Activated CD4-positive, alpha-beta T cell treated with anti-CD3 and anti-CD28 coated beads for 36 hours (primary cell): ENCODE measurements around the gene CACNA1F. TPM values are rescaled to one million over a fixed set of nuclear protein-coding genes. Genes with fewer than 3 reads are reported as not detected.
A peak's percentile ranks its signal among the peaks of the same experiment; 100 is the strongest.
"Not testable (repeated sequence)": the region's sequence is repeated elsewhere in the genome, so short reads cannot be mapped to it uniquely, and the experiment has no call there.

Experiments used
- ATAC-seq: fragments of 200-7000 bp; cut with Tn5 transposase; one replicate; pipeline ENCODE4 v1.10.0; 2021; ENCODE audit warnings: mild to moderate bottlenecking, moderate library complexity
- CTCF ChIA-PET: fragments of 350-600 bp; sonication (Branson Sonifier 250); formaldehyde crosslinking; loops from one replicate; lab custom pipeline; 2021; ENCODE audit warnings: antibody characterized with exemption; lab: Charles Lee
- POLR2A ChIA-PET: fragments of 350-600 bp; sonication (Branson Sonifier 250); formaldehyde crosslinking; loops from one replicate; lab custom pipeline; 2021; ENCODE audit warnings: antibody characterized with exemption, inconsistent platforms; lab: Charles Lee
- DNase-seq: peaks from one replicate; pipeline ENCODE4 v3.0.0-alpha.2; 2020
- H3K27ac Mint-ChIP-seq: one replicate; pipeline ENCODE4 v1.8.0; 2021; ENCODE audit warnings: mixed read lengths
- H3K27me3 Mint-ChIP-seq: one replicate; pipeline ENCODE4 v1.8.0; 2021; ENCODE audit warnings: mixed read lengths
- H3K36me3 Mint-ChIP-seq: one replicate; pipeline ENCODE4 v1.8.0; 2021; ENCODE audit warnings: low read depth, mixed read lengths
- H3K4me1 Mint-ChIP-seq: one replicate; pipeline ENCODE4 v1.8.0; 2021; ENCODE audit warnings: mixed read lengths
- H3K4me3 Mint-ChIP-seq: one replicate; pipeline ENCODE4 v1.8.0; 2021; ENCODE audit warnings: mild to moderate bottlenecking, moderate library complexity, mixed read lengths
- H3K9me3 Mint-ChIP-seq: one replicate; pipeline ENCODE4 v1.8.0; 2021; ENCODE audit warnings: low read depth, mixed read lengths
- intact Hi-C, 2 experiments: fragments of 100-400 bp; cut with DNase I in 1 of 2; cut with micrococcal nuclease in 1 of 2; formaldehyde crosslinking; loops; one replicate each; pipeline versions ENCODE4 v1.14.2 to v1.15.1; 2022 to 2024; cut with DNase I, micrococcal nuclease
- total RNA-seq, 2 experiments: library from RNA; stranded (reverse); gene quantifications; one replicate each; pipeline ENCODE4 v1.2.3, GENCODE V29; 2021

The CACNA1F gene
- total RNA-seq, 2 experiments from 2014 or later: 0.65 to 0.87 TPM

DNA sequence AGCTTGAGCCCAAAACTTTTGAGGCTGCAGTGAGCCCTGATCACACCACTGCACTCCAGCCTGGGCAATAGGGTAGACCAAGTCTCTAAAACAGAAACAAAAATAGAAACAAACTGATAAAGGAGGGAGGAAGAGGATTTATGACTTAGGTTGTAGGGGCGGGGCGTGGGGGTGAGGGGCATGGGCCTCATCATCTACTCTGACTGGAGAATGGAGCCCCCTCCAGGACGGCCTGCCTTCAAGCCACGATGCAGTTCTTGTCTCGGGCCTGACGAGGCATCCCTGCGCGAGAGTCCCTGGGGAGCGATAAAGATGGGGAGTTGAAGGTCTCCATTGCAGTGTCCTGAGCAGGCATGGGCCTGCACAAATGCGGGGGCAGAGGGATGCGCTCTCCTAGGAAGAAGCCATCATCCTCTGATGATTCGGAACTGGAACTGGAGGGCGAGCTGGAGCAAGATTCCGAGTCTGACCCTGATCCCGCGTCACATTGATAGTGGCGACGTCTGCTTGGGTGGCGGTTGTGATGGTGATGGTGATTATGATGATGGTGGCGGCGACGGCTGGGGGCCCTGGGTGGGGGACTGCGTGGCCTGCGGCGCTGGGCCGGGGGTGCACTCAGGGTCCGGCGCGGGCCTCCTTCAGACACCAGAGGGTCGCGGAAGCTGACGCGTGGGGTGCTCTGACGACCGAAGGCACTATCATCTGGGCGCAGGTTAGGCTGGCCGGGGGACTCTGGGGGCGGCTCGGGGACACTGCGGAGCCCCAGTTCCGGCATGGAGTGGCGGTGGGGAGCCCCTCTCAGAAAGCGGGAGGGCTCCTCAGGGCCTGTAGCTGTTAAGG, 57.5 kb downstream of the CACNA1F start:
- DNase-seq: no peak
- ChIA-PET POLR2A (no interaction called here), CTCF (interaction anchor here (1.0 kb wide), 1 partner anchor 17 kb away, joined by 3 read pairs; no protein-coding TSS in a partner anchor)
- Mint-ChIP-seq H3K27ac (no peak overlapping the region), H3K4me3 (no peak overlapping the region), H3K9me3 (no peaks in the 10 kb centered on the region), H3K27me3 (no peaks in the 10 kb centered on the region), H3K36me3 (peaks cover 50% of the 10 kb centered on the region), H3K4me1 (peaks cover 18% of the 10 kb centered on the region)
- no peak for ATAC-seq
- intact Hi-C loops: loop anchor here in 1 of 2 experiments (10.0 kb wide), 1 partner anchor 601 kb away; the partner anchor contains the start of gene RBM3

DNA sequence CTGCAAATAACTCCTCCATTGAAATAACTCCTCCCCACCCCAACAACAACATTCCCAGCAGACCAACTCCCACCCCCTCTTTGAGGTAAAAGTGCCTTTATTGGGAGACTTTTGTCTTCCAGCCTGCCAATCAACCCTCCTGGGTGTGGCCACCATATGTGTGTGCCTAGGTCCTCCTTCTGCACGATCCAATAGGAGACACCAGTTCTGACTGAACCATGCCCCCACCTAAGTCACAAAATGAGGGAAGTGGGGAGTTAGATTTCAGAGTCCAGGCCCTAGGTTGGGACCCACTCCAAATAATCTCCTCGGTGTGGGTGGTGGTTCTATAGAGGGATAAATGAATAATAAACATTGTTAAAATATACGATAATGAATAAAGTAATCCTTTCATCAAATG, 58.4 kb downstream of the CACNA1F start:
- H3K4me3 Mint-ChIP-seq: peak overlapping the region; percentile 37
- H3K4me1 Mint-ChIP-seq: peaks cover 18% of the 10 kb centered on the region
- no peaks in the 10 kb centered on the region for H3K9me3 Mint-ChIP-seq
- ATAC-seq (no peak), DNase-seq (no peak)
- ChIA-PET POLR2A (no interaction called here), CTCF (interaction anchor here (1.0 kb wide), 1 partner anchor 16 kb away, joined by 3 read pairs; no protein-coding TSS in a partner anchor)
- peak overlapping the region; percentile 14 for H3K27ac Mint-ChIP-seq
- no peaks in the 10 kb centered on the region for H3K27me3 Mint-ChIP-seq
- intact Hi-C loops: loop anchor here in 1 of 2 experiments (5.0 to 10.0 kb wide), 2 partner anchors 257 to 600 kb away; partner anchors contain the start of genes PIM2 and RBM3
- H3K36me3 Mint-ChIP-seq: peaks cover 45% of the 10 kb centered on the region

DNA sequence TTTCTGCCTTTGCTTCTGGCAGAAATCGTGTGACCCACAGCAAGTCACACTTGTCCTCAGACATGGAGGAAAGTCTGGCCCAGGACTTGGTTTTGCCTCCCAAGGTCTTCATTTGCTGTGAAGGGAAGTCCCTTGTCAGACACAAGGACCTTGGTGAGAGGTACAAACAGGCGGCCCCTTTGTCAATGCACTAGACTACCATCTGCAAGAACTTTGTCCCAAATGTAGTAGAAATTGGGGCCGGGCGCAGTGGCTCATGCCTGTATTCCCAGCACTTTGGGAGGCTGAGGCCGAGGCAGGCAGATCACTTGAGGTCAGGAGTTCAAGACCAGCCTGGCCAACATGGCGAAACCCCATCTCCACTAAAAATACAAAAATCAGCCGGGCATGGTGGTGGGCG, 59.6 kb downstream of the CACNA1F start:
- DNase-seq, H3K9me3 Mint-ChIP-seq, POLR2A ChIA-PET, H3K27me3 Mint-ChIP-seq, ATAC-seq, H3K27ac Mint-ChIP-seq: not testable (repeated sequence)
- Mint-ChIP-seq H3K36me3 (peaks cover 38% of the 10 kb centered on the region), H3K4me3 (peak overlapping the region; percentile 88), H3K4me1 (peaks cover 23% of the 10 kb centered on the region)
- CTCF ChIA-PET: interaction anchor here (0.8 kb wide), 1 partner anchor 11 kb away, joined by 3 read pairs; no protein-coding TSS in a partner anchor
- intact Hi-C loops: loop anchor here in 1 of 2 experiments (5.0 to 10.0 kb wide), 2 partner anchors 256 to 599 kb away; partner anchors contain the start of genes PIM2 and RBM3

DNA sequence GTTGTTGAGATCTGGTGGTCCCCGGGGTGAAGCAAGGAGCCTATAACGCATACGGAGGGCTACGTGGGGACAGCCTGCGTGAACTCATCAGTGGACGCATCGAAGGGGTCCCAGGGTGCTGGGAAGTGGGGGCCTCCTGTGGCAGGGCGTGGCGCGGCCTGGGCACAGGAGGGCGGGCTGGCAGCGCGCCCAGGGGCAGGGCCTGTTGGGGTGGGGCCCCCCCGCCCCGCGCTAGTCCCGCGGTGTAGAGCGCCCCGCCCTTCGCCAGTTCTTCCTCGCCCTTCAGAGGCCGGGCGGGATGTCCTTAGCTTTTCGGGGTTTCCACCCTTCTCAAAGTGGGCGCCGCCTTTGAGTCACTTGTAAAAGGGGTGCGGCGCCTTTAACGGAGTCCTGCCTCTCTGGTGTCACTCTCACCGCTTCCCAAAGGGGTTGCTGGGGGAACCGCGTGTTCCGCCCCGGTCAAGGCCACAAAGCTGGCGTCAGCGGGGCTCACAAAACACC, 60.8 kb downstream of the CACNA1F start:
- Mint-ChIP-seq H3K36me3 (peaks cover 34% of the 10 kb centered on the region), H3K27me3 (no peaks in the 10 kb centered on the region), H3K27ac (peak overlapping the region; percentile 93), H3K4me1 (peaks cover 31% of the 10 kb centered on the region), H3K4me3 (peak overlapping the region; percentile 88), H3K9me3 (no peaks in the 10 kb centered on the region)
- POLR2A ChIA-PET: interaction anchor here (1.0 kb wide), 2 partner anchors 12 to 18 kb away, joined by 3 to 4 read pairs; no protein-coding TSS in a partner anchor
- peak; percentile 85 for DNase-seq
- intact Hi-C loops: loop anchor here in 1 of 2 experiments (1.0 to 10.0 kb wide), 4 partner anchors 12 to 598 kb away; partner anchors contain the start of genes PIM2, PPP1R3F and RBM3
- CTCF ChIA-PET: interaction anchor here (0.7 to 0.8 kb wide), 3 partner anchors 12 to 495 kb away, joined by 3 to 5 read pairs (median 3); no protein-coding TSS in a partner anchor
- ATAC-seq: peak; percentile 78

DNA sequence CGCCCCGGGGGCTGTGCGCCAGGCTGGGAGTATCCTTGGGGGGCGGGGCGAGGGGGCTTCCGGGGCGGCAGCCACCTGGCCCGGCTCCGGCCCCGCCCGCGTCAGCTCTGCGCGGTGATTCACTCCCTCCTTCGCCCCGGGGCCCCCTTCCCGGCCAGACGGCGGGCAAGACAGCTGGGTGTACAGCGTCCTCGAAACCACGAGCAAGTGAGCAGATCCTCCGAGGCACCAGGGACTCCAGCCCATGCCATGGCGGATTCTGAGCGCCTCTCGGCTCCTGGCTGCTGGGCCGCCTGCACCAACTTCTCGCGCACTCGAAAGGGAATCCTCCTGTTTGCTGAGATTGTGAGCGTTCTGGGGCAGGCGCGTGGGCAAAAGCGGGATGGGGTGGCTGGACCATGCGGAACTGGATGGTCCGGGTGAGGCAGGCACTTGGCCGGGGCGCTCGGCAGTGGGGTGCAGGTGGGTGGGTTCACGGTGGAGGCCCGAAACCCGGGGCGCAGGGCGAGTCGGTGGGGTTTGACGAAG, 61.3 kb downstream of the CACNA1F start, which contains the start of gene PLP2:
Gene PLP2, plus strand, starts transcription at position 147 of the 528 bp plus-strand sequence. Its CDS starts 103 bp downstream, at position 250.
- Mint-ChIP-seq H3K27ac (peak within 1 kb of the TSS; percentile 93), H3K27me3 (no peaks in the 10 kb centered on the region), H3K36me3 (peaks cover 33% of the 10 kb centered on the region), H3K4me1 (peaks cover 31% of the 10 kb centered on the region), H3K9me3 (no peaks in the 10 kb centered on the region), H3K4me3 (peak within 1 kb of the TSS; percentile 88)
- ChIA-PET CTCF (interaction anchor here (0.7 to 0.9 kb wide), 4 partner anchors 12 to 495 kb away, joined by 3 to 5 read pairs (median 4); no protein-coding TSS in a partner anchor), POLR2A (interaction anchor here (0.6 to 1.0 kb wide), 4 partner anchors 13 to 19 kb away, joined by 3 to 6 read pairs (median 4); no protein-coding TSS in a partner anchor)
- intact Hi-C loops: loop anchor here in 1 of 2 experiments (1.0 to 10.0 kb wide), 5 partner anchors 12 to 597 kb away; partner anchors contain the start of genes PIM2, PPP1R3F and RBM3
- DNase-seq (peak; percentile 88), ATAC-seq (peak; percentile 65)

DNA sequence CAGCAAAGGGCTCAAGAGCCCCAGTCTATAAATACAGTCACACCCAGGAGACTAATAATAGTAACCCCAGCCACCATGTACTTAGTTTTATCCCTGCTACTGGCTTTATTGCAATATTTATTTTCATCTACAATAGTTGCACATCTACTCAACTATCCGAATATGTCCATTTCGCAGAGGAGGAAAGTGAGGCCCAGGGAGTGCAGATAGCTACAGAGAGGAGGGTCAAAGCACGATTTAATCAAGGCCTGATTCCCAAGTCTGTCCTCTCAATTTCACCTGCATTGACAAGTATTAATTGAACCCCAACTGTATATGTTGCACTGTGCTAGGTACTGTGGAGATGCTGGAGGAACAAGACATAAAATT, 65.4 kb downstream of the CACNA1F start:
- ATAC-seq (no peak), DNase-seq (no peak)
- ChIA-PET POLR2A (interaction anchor here (0.6 to 0.8 kb wide), 2 partner anchors 15 to 110 kb away, joined by 3 read pairs; no protein-coding TSS in a partner anchor), CTCF (interaction anchor here (0.8 to 1.7 kb wide), 2 partner anchors 13 to 25 kb away, joined by 4 to 8 read pairs; no protein-coding TSS in a partner anchor)
- Mint-ChIP-seq H3K27me3 (no peaks in the 10 kb centered on the region), H3K27ac (peak overlapping the region; percentile 92), H3K4me3 (peak overlapping the region; percentile 81), H3K36me3 (peaks cover 2% of the 10 kb centered on the region), H3K9me3 (no peaks in the 10 kb centered on the region), H3K4me1 (peaks cover 34% of the 10 kb centered on the region)
- intact Hi-C loops: loop anchor here (2.0 to 10.0 kb wide), 3 partner anchors 45 to 165 kb away; partner anchors contain the start of genes GPKOW (in 1 of the 2) and GRIPAP1 (in 1 of the 2)

DNA sequence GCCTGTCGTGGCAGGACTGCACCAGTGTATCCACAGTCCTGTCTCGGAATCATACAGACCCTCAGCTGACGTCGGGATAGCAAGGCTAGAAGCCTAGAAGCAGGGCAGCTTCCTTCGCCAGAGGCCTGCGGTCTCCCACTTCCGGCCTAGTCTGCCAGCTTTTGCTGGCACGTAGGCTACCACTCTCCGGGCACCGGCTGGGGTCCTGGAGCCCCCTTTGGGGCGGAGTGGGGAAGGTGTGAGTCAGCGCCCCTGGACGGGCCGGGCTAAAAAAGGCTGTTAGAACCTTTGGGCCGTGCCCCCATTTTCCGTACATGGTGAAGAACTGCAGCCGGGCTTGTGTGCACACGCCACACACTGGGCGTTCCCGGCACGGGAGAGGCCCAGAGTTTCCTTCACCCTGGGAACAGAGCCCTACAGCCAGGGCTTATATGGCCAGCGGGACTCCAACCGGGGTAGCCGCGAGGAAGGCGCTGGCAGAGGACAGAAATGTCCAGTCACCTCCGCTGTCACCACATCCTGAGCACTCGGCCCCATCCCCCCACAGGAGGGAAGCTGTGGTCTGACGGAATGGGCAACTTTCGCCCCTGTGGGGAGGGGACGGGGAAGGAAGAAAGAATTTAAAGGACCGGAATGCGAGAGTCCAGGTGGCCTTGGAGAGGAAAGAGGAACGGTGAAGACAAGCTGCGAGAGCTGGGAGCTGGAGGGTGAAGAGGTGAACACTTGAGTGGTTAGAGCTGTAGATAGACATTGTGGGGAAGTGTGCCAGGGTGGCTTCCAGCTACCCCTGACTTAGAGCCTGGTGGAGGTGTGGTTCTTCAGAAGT, 66.0 kb downstream of the CACNA1F start:
- peaks cover 32% of the 10 kb centered on the region for H3K4me1 Mint-ChIP-seq
- ATAC-seq: peak; percentile 19
- no peaks in the 10 kb centered on the region for H3K9me3 Mint-ChIP-seq
- peak; percentile 82 for DNase-seq
- H3K4me3 Mint-ChIP-seq: peak overlapping the region; percentile 81
- H3K27ac Mint-ChIP-seq: peak overlapping the region; percentile 92
- H3K27me3 Mint-ChIP-seq: no peaks in the 10 kb centered on the region
- ChIA-PET POLR2A (interaction anchor here (0.6 to 0.8 kb wide), 2 partner anchors 16 to 111 kb away, joined by 3 read pairs; no protein-coding TSS in a partner anchor), CTCF (interaction anchor here (1.4 to 1.7 kb wide), 2 partner anchors 26 to 165 kb away, joined by 4 to 8 read pairs; partner anchors contain the start of gene GRIPAP1)
- intact Hi-C loops: loop anchor here (1.0 to 10.0 kb wide), 4 partner anchors 45 to 471 kb away; partner anchors contain the start of genes GPKOW (in 1 of the 2), GRIPAP1 (in 1 of the 2) and SUV39H1 (in 1 of the 2)
- no peaks in the 10 kb centered on the region for H3K36me3 Mint-ChIP-seq

DNA sequence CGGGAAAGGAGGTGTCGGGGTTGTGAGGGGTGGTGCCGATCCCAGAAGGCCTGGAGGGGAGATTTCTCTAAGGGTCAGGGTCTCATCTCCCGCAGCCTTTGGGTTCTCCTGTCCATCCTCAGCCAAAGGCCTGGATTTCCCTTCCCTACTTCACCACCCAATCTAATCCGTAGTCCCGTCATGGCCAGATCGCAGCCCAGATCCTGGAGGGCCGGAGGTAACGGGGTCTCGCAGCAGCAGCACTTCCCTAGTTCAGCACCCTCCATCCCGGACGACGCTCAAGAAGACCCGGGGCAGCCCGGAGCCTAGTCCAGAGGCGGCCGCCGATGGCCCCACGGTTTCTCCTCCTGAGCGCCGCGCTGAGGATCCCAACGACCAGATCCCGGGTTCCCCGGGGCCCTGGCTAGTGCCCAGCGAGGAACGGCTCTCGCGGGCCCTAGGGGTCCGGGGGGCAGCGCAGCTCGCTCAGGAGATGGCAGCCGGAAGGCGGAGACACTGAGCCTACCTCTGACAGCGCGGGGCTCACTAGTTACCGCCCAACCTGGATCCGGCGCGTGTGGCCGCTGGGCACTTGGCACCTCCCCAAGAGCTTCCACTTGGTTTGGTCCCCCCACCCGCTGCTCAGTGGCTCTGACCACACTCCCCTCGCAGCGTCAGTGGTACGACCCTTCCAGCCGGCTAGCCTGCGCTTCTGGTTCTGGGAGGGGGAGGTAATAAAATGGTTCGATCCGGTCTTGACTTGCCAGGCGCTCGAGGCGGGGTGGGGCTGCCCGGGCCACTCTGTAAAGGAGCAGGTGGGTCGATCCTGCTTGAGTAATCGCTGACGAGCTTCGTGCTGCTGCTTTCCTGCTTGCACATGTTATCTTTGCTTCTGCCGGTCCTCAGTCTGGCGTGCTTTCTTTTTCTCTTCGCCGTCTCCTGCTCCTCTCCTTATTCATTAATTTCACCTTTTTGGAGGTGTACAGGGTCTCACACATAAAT, 66.9 kb downstream of the CACNA1F start:
- peak; percentile 65 for ATAC-seq
- peak overlapping the region; percentile 92 for H3K27ac Mint-ChIP-seq
- peak; percentile 85 for DNase-seq
- POLR2A ChIA-PET: no interaction called here
- intact Hi-C loops: loop anchor here (1.0 to 10.0 kb wide), 4 partner anchors 44 to 470 kb away; partner anchors contain the start of genes GPKOW (in 1 of the 2), GRIPAP1 (in 1 of the 2) and SUV39H1 (in 1 of the 2)
- H3K4me3 Mint-ChIP-seq: peak overlapping the region; percentile 81
- H3K9me3 Mint-ChIP-seq: no peaks in the 10 kb centered on the region
- H3K27me3 Mint-ChIP-seq: no peaks in the 10 kb centered on the region
- H3K4me1 Mint-ChIP-seq: peaks cover 32% of the 10 kb centered on the region
- CTCF ChIA-PET: interaction anchor here (0.6 to 1.7 kb wide), 4 partner anchors 10 to 164 kb away, joined by 3 to 8 read pairs (median 4); partner anchors contain the start of gene GRIPAP1
- H3K36me3 Mint-ChIP-seq: no peaks in the 10 kb centered on the region
